GM19193 (cell line): ENCODE data around the gene GBP5.
"Not testable (repeated sequence)": the region's sequence is repeated elsewhere in the genome, so short reads cannot be mapped to it uniquely, and the experiment has no call there.

Experiments used
- POLR2A ChIP-seq: IDR thresholded peaks from 4 replicates; pipeline ENCODE4 v1.6.1; 2011; ENCODE audit not compliant: insufficient read depth, insufficient read length; ENCODE audit errors: extremely low read depth

GBP5 gene

DNA sequence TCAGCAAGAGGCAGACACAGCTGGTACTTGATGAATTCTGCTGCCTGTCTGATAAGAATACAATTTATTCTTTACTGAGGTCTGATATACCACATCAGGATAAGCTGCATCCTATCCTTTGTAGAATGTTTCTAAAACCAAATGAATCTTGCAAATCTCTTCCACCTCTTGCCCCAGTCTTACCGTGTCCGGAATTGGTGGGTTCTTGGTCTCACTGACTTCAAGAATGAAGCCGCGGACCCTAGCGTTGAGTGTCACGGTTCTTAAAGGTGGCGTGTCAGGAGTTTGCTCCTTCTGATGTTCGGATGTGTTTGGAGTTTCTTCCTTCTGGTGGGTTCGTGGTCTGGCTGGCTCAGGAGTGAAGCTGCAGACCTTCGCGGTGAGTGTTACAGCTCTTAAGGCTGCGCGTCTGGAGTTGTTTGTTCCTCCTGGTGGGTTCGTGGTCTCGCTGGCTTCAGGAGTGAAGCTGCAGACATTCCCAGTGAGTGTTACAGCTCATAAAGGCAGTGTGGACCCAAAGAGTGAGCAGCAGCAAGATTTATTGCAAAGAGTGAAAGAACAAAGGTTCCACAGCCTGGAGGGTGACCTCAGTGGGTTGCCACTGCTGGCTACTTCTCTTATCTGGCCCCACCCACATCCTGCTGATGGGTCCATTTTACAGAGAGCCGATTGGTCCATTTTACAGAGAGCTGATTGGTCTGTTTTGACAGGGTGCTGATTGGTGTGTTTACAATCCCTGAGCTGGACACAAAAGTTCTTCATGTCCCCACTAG, at the start of gene GBP5:
TSS of gene GBP5 (minus strand) at position 592 of the 773 bp plus-strand sequence. CDS start 3,305 bp downstream, outside the sequence.
- TF ChIP-seq POLR2A = not testable (repeated sequence)

DNA sequence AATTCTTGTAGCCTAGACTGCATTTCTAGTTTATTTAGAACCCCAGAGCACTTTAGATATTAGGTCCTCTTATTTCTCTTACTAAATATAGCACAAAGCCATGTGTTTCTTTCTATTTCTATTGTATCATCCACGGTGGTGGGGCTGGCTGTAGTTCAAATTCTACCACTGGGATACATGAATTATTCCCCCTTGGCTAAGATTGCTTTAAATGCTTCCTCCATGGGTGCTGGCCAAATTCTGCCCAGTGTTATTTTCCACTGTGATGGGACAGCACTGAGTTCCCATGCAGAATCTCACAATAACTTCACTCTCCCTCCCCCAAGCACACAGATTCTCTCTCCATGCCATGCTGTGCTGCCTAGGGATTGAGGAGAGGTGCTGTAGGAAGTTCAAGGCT, 49.7 kb upstream of the GBP5 start:
- TF ChIP-seq POLR2A = no peak

GRCh38 chr1:89312572-89312971, 39.9 kb upstream of the GBP5 start:
- TF ChIP-seq POLR2A = no peak

DNA sequence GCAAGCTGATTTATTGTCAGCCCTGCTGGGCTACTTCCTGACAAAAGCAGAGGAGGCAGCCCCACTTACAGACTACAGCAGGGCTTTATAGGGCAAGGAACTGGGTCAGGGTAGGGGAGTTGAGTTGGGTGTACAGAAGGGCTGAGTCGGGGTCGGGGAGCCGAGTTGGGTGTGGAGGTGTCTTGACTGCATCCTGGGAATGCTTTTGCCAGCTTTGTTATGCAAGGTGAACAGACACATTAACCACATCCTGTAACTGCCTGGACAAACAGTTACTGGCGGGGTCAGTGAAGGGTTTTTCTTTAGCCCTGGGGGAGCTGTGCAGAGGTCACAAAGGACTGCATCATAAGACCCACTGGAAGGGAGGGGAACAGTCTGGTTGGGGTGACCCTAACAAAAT, 39.1 kb upstream of the GBP5 start:
- TF ChIP-seq POLR2A = no peak

DNA sequence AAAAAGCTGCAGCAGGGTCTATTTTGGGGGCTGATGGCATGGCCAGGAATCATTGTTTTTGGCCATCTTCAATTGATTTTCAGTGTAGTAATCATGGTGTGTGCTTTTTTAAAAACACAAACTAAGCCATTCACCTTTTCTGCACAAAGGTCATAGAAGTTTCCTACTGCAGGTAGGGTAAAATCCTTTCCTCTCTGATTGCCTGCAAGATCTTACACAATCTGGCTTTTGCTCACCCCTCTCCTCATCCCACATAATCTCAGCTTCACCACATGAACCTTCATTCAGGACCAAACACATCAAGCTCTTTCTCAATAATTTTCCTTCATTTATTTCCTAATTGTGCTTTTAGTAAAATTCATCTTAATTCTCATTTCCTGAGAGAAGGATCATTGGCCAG, 38.3 kb upstream of the GBP5 start:
- TF ChIP-seq POLR2A = no peak

DNA sequence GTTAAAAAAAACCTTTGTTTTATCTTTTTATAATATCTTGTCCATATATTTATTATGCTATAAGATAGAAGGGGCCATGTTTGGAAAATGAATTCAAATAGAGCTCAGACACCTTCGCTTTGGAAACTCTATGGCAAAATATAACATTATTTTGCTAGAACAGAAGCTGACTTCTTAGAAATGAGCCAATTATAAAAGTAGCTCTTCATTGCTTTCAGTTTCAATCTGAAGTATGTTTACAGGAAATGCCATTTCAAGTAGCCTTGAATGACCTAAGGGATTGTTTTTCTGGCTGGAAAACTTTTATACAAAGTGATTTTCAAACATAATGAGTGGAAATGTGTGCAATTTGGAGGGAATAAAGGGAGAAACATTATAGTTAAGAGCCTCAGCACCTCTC, 37.8 kb upstream of the GBP5 start:
- no peak for TF ChIP-seq POLR2A

DNA sequence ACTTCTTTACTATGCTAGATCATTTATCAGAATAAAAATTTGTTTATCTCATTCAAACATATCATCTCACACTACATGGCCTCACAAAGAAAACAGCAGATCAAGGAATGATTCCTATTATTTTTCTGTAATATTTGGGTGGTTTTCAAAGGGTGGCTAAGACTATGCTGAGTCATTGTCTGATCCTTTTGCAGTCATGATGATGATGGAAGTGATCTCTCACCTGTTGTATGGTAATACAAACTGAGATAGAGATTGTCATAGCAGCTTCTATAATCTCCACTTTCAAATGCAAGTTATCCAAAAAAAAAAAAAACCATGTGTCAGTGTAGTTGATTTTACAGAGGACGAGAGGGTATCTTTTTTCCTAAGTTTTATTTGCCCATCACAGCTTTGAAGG, 37.2 kb upstream of the GBP5 start:
- TF ChIP-seq POLR2A = no peak

DNA sequence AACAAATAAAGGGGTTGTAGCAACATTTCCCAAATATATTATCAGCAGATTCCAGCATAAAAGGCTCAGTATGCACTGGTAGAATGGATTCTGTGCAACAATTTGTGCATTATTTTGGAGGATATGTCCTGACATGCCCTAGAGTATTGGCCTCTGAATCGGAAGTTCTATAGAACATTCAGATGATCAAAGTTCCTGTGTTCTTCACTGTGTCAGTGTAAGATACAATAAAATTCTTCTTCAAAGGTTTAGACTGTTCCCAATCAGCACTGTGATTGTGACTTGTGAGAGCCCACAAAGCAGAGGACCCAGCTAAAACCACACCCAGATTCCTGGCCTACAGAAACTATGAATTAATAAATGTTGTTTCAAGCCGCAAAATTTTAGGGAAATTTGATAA, 33.6 kb upstream of the GBP5 start:
- TF ChIP-seq POLR2A = no peak

DNA sequence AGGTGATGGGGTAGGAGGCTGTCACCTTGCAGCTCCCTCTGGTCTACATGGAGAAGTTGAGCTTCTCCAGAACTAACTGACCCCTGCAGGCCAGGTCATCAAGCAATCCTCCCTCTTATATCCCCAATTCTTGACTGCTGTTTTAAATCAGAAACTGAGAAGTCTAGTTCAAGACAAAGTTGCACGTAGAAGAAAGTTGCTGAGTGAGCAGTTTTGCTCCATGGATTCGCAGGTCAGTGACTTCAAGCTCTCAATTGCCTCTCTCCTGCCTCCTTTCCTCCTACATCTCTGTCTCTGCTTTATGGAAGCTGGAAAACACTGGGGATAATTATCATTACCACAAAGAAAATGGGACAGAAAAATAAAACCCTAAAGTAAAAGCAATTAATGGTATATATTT, 32.8 kb upstream of the GBP5 start:
- TF ChIP-seq POLR2A = no peak

GRCh38 chr1:89304572-89305230, 32.0 kb upstream of the GBP5 start:
- no peak for TF ChIP-seq POLR2A

DNA sequence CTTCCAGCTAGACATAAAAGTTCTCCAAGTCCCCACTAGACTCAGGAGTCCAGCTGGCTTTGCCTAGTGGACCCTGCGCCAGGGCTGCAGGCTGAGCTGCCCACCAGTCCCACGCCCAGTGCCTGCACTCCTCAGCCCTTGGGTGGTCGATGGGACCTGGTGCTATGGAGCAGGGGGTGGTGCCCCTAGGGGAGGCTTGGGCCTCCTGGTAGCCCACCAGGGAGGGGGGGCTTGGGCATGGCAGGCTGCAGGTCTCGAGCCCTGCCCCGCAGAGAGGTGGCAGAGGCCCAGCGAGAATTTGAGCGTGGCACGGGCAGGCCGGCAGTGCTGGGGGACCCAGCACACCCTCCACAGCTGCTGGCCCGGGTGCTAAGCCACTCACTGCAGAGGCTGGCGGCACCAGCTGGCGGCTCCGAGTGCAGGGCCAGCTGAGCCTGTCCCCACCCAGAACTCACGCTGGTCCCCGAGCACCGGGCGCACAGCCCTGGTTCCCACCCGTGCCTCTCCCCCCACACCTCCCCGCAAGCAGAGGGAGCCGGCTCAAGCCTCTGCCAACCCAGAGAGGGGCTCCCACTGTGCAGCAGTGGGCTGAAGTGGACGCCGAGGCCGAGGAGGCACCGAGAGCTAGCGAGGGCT, 30.2 kb upstream of the GBP5 start:
- no peak for TF ChIP-seq POLR2A

GRCh38 chr1:89298461-89298860, 25.8 kb upstream of the GBP5 start:
- TF ChIP-seq POLR2A = no peak

GRCh38 chr1:89295187-89295586, 22.5 kb upstream of the GBP5 start:
- TF ChIP-seq POLR2A = no peak

DNA sequence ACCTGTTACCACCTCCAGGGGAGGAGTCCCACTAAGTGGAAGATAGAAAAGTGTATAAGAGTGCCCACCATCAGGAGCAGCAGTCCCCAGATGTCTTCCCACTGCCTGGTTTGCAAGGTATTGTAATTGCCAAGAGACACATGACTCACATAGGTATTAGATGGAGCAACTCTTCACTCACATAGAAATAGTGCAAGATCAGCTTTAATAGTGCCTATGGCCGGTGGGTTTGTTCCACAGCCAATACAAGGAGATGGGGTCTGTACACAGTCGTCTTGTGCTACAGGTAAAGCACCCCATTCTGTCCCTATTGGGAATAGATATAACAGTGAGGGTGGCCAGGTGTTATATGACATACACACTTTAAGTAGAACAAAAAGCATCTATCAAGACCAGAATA, 18.6 kb upstream of the GBP5 start:
- TF ChIP-seq POLR2A = no peak

- no peak for TF ChIP-seq POLR2A
Measured at GRCh38 chr1:89288051-89288340, 15.3 kb upstream of the GBP5 start.
